GM18517 (cell line): ENCODE measurements around the gene UBE2O.

Experiments used
- ATAC-seq: cut with Tn5 transposase; IDR thresholded peaks from one replicate; pipeline ENCODE4 v1.9.1; 2021; ENCODE audit warnings: mild to moderate bottlenecking, moderate library complexity; ENCODE audit not compliant: unreplicated experiment

UBE2O gene

GRCh38 chr17:76468634-76469010, 15.7 kb upstream of the UBE2O start:
- ATAC-seq, result no peak

GRCh38 chr17:76467809-76468633, 15.1 kb upstream of the UBE2O start:
- no peak for ATAC-seq

- ATAC-seq, result no peak
These were observed 14.4 kb upstream of the UBE2O start, which contains the start of gene AANAT for GRCh38 chr17:76467366-76467765. Gene AANAT (plus strand): TSS chr17:76467603. CDS start chr17:76468747, 1,144 bp downstream.

- ATAC-seq, result no peak
These were observed 13.8 kb upstream of the UBE2O start for GRCh38 chr17:76466775-76467130.

- ATAC-seq, result no peak
These were observed 9.8 kb upstream of the UBE2O start for GRCh38 chr17:76462556-76463290.

GRCh38 chr17:76461765-76462555, 9.0 kb upstream of the UBE2O start:
- ATAC-seq, result no peak

- ATAC-seq, result no peak
These were observed 6.7 kb upstream of the UBE2O start for GRCh38 chr17:76459674-76460073.

- no peak for ATAC-seq
These were observed 5.9 kb upstream of the UBE2O start for GRCh38 chr17:76458580-76459490.

GRCh38 chr17:76453431-76453743, 435 bp upstream of the UBE2O start:
- no peak for ATAC-seq

- peak; percentile 10 for ATAC-seq
These were observed 759 bp downstream of the UBE2O start for GRCh38 chr17:76452127-76452659.

GRCh38 chr17:76451506-76451905, 1.4 kb downstream of the UBE2O start:
- ATAC-seq, result no peak

GRCh38 chr17:76449126-76449525, 3.8 kb downstream of the UBE2O start:
- no peak for ATAC-seq

- no peak for ATAC-seq
These were observed 4.9 kb downstream of the UBE2O start for GRCh38 chr17:76447931-76448652.

- ATAC-seq, result no peak
These were observed 6.3 kb downstream of the UBE2O start for GRCh38 chr17:76446449-76447231.

GRCh38 chr17:76445697-76446448, 7.1 kb downstream of the UBE2O start:
- no peak for ATAC-seq

- ATAC-seq, result no peak
These were observed 8.2 kb downstream of the UBE2O start for GRCh38 chr17:76444518-76445311.
